AG09319 (cell line): ENCODE results near the gene FNBP1L.

Source experiments
- DNase-seq: peaks from one replicate; pipeline ENCODE4 v3.0.0-alpha.2; 2010; ENCODE audit warnings: low read depth; ENCODE audit errors: extremely low read depth
- CTCF ChIP-seq: IDR thresholded peaks from 2 replicates; pipeline ENCODE4 v1.5.1; 2011; ENCODE audit warnings: low read depth, mild to moderate bottlenecking, inconsistent platforms, low read length, moderate library complexity

Gene FNBP1L

GRCh38 chr1:93442008-93442666 lies 5.8 kb upstream of the FNBP1L start:
- peak; percentile 4 for DNase-seq
- TF ChIP-seq CTCF = no peak

- DNase-seq = no peak
- TF ChIP-seq CTCF = no peak
These were observed 5.2 kb upstream of the FNBP1L start for GRCh38 chr1:93442741-93443140.

GRCh38 chr1:93443454-93443853 lies 4.5 kb upstream of the FNBP1L start:
- no peak for TF ChIP-seq CTCF

GRCh38 chr1:93446837-93447451 lies 974 bp upstream of the FNBP1L start:
- no peak for DNase-seq
- TF ChIP-seq CTCF = no peak

More at GRCh38 chr1:93443454-93443853, 4.5 kb upstream of the FNBP1L start:
- DNase-seq = no peak

- no peak for TF ChIP-seq CTCF
- DNase-seq = no peak
These were observed 519 bp downstream of the FNBP1L start for GRCh38 chr1:93448292-93448982.

- TF ChIP-seq CTCF = no peak; the same call in 1 of the 2 replicates
- DNase-seq = no peak
These were observed 1.3 kb downstream of the FNBP1L start for GRCh38 chr1:93448983-93449804.
